HEK293T (cell line): ENCODE results near the gene SIM1.

Experiments
- ARNT ChIP-seq: fragments of 450-650 bp; IDR thresholded peaks from 2 replicates; pipeline ENCODE4 v1.6.1; 2017; ENCODE audit warnings: mild to moderate bottlenecking
- BHLHE40 ChIP-seq: fragments of 450-650 bp; IDR thresholded peaks from 2 replicates; pipeline ENCODE4 v1.6.1; 2016; ENCODE audit warnings: mild to moderate bottlenecking, moderate library complexity, borderline replicate concordance
- ELF4 ChIP-seq: fragments of 450-650 bp; IDR thresholded peaks from 2 replicates; pipeline ENCODE4 v1.6.1; 2017; ENCODE audit warnings: antibody characterized with exemption
- FOXA1 ChIP-seq: fragments of 450-650 bp; IDR thresholded peaks from 2 replicates; pipeline ENCODE4 v1.6.1; 2016; ENCODE audit warnings: mild to moderate bottlenecking
- FOXK2 ChIP-seq: fragments of 450-650 bp; IDR thresholded peaks from 2 replicates; pipeline ENCODE4 v1.6.1; 2016; ENCODE audit warnings: mild to moderate bottlenecking
- FOXM1 ChIP-seq: fragments of 450-650 bp; IDR thresholded peaks from 2 replicates; pipeline ENCODE4 v1.6.1; 2017; ENCODE audit warnings: mild to moderate bottlenecking, borderline replicate concordance
- HDGF ChIP-seq: fragments of 450-650 bp; IDR thresholded peaks from 2 replicates; pipeline ENCODE4 v1.6.1; 2017; ENCODE audit warnings: antibody characterized with exemption, borderline replicate concordance
- L3MBTL2 ChIP-seq: fragments of 450-650 bp; conservative IDR thresholded peaks from 2 replicates; pipeline ENCODE4 v1.6.1; 2016; ENCODE audit warnings: mild to moderate bottlenecking
- NFRKB ChIP-seq: fragments of 450-650 bp; IDR thresholded peaks from 2 replicates; pipeline ENCODE4 v1.6.1; 2016; ENCODE audit warnings: mild to moderate bottlenecking, moderate library complexity
- PKNOX1 ChIP-seq: fragments of 450-650 bp; IDR thresholded peaks from 2 replicates; pipeline ENCODE4 v1.6.1; 2016
- SP1 ChIP-seq: fragments of 450-650 bp; IDR thresholded peaks from 2 replicates; pipeline ENCODE4 v1.6.1; 2017
- SUZ12 ChIP-seq: fragments of 450-650 bp; IDR thresholded peaks from 2 replicates; pipeline ENCODE4 v1.6.1; 2016; ENCODE audit warnings: mild to moderate bottlenecking
- TARDBP ChIP-seq: fragments of 450-650 bp; IDR thresholded peaks from 2 replicates; pipeline ENCODE4 v1.6.1; 2016
- ZNF384 ChIP-seq: fragments of 450-650 bp; IDR thresholded peaks from 2 replicates; pipeline ENCODE4 v1.6.1; 2016

GRCh38 chr6:100339574-100340255 lies 125.0 kb downstream of the SIM1 start:
- no peak for TF ChIP-seq SP1
- TF ChIP-seq ELF4: no peak
- no peak for TF ChIP-seq ZNF384
- TF ChIP-seq BHLHE40: no peak
- no peak for TF ChIP-seq FOXM1
- TF ChIP-seq FOXK2: no peak
- no peak for TF ChIP-seq ARNT
- TF ChIP-seq NFRKB: no peak
- TF ChIP-seq HDGF: no peak
- TF ChIP-seq FOXA1: no peak
- no peak for TF ChIP-seq TARDBP
- TF ChIP-seq L3MBTL2: no peak
- TF ChIP-seq PKNOX1: no peak
- no peak for TF ChIP-seq SUZ12
